Daoy (cell line): ENCODE data around the gene NRCAM. TPM values are rescaled to one million over a fixed set of nuclear protein-coding genes. Genes with fewer than 3 reads are reported as not detected.

Experiments used
- DNase-seq: peaks from one replicate; pipeline ENCODE4 v3.0.0-alpha.2; 2015; ENCODE audit warnings: low read depth
- total RNA-seq: library from RNA; depleted of rRNA; stranded (reverse); fragments of >200 nt; shearing (Covaris generic); gene quantifications from 2 replicates; pipeline ENCODE4 v1.2.3, GENCODE V29; 2014

NRCAM gene
- total RNA-seq, 1 experiment from 2014 or later = 0.11 TPM

DNA sequence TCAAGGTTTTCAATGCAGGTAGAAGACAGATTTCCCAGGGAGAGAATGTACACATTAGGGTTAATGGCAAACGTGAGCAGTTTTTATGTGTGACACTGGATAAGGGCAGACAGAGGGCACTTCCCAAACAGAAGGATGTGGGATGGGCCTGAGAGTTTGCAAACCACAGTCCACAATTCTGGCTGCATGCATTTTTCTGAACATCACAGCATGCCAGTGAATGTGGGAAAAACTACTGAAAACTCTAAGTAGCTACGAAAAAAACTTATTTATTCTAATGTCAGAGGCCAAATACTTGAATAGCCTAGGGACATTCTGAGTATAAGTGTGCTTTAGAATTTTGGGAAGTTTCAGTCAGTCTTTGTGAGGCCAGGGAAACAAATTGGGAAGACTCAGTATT lies 145.9 kb downstream of the NRCAM start:
- DNase-seq = peak; percentile 14

DNA sequence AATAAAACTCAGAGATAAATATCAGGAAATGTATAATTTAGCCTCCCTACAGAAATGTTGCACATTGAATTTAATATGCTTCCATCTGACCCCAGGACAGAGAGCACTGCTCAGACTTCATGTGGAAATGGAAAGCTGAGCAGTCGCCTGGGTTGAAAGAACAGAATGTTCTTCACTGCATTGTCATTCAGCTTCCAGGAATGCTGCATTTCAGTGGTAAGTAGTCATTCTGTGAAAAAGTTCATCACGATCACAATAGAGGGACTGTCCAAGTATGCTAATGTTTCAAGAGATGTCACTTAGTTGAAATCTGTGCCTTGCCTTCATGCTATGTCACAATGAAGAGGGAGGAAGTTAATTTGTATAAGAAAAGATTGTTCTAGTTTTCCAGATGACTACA lies 147.3 kb downstream of the NRCAM start:
- DNase-seq = no peak

DNA sequence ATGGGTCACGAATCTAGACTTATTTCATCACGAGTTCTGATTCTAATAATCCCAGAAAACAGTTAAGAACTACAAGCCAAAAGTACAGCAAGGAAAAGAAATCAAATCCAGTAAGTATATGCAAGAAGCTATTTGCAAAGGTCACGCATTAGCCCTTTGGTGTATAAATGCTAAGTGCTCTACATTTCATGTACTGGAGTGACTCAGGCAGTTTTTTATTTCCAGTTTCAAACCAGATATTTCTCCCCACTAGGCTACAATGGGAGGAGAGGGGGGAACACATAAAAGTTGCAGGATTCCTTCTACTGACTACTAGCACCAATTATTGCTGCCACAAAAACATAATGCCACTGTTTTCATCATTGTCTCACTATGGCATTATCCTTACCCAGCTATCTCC lies 148.0 kb downstream of the NRCAM start:
- no peak for DNase-seq

DNA sequence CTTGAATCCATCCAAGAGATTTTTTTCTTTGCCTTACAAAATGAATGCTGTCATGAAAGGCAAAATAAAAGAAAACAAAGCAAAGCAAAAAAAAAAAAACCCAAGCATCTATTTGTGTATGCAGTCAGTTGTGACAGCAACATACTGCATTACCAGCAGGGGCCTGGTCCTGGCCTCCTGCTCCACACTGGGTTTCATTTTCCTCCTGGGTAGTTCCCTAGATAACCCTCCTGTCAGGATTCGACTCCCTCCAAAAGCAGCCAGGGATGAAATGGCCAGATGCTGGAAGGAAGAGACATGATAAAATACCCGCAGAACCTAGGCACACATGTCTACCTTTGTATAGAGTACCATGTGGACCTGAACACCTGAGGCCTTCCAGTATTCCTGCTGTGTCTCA lies 148.6 kb downstream of the NRCAM start:
- no peak for DNase-seq

DNA sequence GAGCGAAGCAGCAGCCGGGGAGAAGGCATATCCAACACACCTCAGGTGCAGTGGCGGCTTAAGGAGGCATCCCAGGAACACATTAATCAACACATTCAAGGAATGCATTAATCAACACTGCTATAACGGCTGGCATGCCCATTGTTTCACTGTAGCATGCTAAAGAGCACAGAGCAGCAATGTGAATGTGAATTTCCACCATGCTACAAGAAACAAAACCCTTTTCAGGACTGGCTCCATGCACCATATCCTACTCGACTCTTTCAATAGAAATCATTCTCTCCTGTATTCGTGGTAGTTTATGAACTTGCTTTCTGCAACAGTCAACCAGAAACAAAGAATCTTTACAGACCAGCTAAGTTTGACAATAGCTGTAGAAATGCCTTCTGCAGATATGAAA lies 149.0 kb downstream of the NRCAM start:
- DNase-seq = no peak

DNA sequence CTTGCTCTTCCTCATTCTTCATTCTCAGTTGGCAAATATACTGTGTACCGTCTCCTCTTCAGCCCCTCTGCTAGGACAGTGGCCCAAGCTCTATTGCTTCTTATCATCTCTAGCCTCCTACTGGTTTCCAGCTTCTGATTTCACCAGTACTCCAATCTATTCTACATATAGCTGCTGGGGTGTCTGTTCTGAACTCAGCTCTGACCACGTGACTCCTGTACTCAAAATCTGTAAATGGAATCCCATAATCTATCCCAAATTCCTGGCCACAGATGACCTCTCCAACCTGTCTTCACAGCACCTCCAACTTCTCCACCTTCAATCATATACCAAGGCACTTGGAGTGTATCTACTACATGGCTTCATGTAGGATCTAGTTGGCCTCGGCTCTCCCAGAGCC lies 152.9 kb downstream of the NRCAM start:
- DNase-seq = no peak

DNA sequence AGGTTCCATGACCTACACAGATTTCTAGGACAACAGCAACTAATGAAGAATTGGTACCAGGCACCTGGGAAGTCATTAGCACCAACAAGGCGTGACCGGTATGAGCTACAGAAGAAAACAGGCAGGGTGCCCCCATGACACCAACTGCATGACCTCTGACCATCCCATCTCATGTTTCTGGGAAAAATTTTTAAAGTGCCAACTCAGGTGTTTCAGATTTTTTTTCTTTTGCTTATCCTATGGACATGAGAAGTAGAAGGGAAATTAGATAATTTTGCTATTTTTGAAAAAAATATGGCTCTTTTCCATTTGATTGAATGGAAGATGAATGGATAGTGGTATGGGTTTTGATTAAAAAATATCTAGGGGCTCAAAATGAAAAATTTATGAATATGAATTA lies 154.8 kb downstream of the NRCAM start:
- DNase-seq = no peak

DNA sequence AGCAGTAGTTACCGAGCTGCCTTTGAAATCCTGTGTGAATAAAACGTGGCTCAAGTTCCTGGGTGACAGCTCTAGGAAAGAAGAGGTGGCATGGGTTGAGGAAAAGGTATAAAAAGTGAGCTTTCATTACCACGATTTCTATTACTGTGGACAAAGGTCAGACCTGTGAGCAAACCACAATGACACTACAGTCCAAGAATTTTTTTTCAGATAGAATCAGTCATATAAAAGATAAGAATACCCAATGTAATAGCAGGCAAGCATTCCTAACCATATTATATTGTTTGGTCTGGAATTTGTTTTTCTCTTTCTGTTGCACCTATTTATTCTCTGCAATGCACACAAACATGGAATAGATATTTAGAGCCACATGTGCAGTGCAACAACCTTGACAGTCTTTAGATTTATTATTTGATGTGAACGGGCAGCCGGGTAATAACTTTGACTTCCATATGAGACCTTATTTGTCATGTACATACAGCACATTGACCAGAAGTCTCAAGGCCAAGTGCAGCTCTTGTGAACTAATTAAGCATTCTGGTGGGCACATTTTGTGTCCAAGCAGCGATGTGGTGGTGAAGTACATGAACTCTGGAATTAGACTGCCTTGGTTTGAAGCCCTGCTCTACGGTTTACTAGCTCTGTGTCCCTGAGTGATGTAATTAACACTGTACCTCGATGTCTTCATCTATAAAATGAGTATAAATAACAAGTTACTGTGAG lies 156.8 kb downstream of the NRCAM start:
- peak; percentile 72 for DNase-seq

DNA sequence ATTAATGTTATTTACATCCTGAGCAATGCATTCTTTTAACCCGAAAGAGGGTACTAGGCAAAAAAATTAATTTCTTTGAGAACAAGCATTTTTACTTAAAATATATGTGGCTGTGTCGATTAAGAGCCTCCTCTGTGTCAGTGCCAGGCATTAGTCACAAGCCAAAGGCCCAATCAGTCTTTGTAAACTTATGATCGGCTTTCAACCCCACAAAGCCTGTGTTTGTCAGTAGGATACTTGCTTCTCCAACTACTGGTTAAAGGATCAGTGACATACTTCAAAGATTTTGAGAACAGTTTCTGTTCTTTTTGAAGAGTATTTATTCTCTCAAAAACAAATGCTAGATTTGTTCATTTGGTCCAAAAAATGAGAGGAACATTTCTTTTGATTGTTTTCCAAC lies 159.3 kb downstream of the NRCAM start:
- DNase-seq = no peak

DNA sequence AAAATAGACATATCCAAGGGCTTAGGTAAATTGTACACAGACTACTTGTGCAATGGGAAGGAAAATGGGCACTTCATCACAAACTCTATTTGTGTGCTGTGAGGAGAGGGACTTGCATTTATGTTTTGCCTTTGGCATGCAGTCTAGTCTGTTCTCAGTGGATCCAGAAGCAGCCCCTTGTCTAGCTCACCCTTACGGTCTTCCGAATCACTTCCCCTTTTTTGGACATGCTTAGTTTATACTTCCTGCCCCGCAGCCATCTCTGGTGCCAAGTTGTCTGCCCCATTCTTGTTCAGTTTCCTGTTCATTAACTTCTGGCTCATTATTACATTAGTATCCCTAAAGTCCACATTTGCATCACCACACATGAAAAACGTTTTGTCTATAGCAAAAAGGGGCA lies 161.6 kb downstream of the NRCAM start:
- DNase-seq = peak; percentile 41

DNA sequence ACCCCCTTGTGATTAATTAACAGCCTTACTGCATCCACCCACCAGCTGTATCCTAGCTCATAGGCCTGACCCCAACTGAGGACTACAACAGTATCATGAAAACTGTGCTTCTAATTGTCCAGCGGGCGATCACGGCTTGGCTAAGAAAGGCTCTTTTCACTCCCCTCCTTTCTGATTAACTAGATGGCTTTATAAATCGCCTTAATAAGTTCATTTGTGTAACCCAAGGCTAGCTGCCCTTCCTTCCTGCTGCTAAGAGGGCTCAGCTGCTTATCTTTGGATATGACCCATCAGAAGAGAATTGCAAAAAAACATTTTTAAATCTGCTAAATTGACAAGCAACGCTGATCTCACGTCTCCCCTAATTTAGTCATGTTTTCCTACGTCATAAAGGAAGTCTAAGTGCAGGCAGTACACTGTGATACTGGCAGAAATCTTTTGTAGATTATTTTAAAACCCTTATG lies 163.1 kb downstream of the NRCAM start:
- DNase-seq = no peak

DNA sequence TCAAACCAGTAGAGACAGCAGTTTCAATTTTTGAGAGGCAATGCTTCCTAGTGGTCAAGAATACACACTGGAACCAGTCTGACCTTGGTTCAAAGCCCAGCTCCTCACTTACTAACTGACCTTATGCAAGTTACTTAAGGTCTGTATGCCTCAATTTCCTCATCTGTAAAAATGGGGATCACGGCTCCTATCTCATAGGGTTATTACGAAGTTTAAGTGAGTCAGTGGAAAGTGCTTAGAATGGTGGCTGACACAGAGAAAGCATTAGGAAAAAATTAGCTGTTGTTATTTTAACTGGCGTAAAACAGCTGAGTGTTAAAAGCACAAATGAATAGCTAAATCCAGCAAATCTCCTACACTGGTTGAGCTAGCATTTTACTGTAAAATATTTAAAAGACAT lies 163.7 kb downstream of the NRCAM start:
- no peak for DNase-seq

DNA sequence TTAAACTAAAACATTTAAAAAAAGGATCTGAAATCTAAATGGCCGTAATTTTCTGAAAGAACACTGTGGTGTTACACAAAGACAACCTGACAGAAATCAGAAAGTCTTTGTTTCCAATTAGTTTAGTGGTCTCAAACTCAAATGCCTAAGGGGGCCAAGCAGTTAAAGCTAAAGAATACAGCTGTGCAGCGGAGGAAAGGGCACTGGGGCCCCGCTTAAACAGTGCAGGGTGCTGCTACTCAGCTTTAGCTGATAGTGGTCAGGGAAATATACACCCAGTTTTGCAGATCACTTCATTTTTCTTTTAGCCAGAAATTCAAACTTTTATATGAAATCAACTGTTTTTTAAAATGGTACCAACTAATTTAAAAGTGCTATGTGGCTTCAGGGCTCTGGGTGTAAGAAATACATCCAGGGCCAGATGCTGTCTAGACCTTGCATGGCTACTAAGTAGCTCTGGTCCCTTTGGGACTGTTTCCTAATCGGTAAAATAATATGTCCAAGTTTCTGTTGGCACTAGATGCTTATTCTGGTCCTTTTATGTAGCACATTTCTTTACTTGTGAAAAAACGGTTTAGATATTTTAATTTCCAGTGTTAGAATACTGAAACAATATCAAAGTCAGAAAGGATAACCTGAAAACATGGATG lies 164.3 kb downstream of the NRCAM start:
- DNase-seq = no peak

DNA sequence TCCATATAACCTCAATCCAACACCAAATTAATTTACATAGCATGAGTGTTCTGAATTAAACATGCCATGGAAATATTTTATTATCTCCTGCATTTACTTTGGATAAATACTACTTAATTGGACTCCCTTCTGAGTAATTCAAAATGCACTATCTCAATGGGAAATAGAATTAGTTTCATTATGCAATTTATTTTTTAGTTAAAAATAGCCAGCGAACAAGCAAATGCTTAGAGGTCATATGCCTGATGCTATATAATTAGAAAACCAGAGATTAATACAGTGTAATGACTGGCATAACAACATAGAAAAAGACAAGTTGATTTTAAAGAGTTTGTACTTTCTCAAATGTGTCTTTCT lies 165.1 kb downstream of the NRCAM start:
- no peak for DNase-seq

DNA sequence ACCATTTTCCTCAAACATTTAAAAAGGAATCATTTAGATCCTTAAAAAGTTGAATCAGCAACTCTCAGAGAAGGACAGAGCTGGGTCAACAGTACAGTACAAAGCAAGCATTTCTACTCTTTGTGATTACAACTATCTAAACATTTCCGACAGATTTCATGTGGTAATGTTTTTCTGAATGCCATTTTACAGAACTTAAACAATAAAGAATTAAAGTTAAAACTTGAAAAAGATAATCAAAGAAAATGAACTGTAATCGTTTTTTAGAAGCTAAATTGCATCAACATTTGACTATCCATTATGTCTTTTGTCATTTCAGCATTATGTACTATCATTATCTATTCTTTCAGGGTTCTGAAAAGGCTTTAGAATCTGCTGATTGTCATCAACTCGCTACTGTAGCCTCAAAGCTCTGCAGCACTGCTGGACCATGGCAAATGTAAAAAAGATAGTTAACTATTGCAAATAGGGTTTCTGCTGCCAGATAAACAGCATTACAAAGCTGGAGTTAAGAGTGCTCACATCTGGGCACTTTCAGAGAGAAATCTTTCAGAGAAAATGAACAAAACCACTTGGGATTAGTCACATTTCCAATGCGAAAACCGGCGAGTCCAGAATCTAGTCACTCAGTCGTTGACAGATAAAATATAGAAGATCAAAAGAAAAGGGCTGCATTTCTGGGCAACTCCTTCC lies 165.6 kb downstream of the NRCAM start:
- no peak for DNase-seq

DNA sequence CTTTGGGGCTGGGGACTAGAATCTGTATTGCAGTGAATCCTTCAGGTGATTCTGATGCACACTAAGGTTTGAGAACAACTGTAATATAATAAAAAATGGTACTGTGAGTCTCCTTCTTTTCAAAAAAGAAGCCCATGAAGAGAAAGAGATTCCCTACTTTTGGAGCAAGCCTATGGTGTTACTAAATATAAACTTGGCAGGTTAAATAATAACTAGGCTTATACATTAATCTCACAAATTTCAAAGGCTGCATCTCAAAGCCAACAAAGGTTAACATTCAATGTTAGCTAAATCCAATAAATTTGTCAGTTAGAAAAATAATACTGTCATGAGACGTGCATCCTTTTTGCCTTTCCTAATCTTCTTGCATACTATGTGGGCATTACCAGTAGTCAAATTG lies 166.4 kb downstream of the NRCAM start:
- no peak for DNase-seq

DNA sequence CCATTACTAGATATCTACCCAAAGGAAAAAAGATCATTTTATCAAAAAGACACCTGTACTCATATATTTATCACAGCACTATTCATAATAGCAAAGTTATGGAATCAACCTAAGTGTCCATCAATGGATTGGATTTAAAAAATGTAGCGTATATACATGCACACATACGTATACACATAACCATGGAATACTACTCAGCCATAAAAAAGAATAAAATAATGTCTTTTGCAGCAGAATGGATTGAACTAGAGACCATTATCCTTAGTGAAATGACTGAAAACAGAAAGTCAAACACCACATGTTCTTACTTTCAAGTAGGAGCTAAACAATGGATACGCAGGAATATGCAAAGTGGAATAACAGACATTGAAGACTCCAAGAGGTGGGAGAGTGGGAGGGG lies 168.4 kb downstream of the NRCAM start:
- no peak for DNase-seq

DNA sequence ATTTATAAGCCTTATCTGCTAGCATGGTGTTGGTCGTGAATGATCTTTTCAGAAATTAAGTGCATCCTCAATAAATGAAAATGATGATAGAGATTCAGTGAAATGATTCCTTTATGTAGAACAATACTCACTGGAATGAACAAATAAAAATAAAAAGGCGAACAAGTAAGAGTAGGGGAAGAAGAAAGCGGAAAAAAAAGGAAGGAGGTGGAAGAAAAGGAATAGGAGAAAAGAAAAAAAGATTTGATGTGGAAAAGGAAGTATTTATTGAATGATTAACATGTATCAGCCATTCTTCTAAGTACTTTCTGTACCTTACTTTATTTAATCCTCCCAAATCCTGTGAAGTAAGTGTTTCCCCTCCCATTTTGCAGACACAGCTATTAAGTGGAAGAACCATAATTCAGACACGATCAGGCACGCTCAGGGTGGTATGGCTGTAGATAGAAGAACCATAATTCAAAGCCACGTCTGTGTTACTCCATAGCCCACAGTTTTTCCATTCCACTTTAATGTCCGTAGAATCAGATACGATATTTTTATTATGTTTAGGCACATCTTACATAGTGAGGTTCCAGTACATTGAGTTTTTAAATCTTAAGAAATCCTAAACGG lies 169.8 kb downstream of the NRCAM start:
- DNase-seq = no peak

DNA sequence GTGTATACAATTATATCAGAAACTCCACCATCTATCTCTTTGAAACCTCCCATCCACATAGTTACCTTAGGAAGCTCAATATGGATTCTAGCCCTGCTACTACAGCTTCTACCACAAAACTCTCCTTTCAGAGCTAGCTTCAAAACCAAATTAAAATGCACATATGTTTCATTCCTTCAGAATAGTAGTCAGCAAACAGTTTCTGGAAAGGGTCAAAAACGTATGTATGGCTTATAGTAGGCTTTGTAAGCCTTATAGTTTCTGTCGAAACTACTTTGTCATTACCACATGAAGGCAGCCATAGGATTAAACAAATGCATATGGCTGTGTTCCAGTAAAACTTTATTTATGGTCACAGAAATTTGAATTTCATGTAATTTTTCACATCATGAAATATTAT lies 170.5 kb downstream of the NRCAM start:
- no peak for DNase-seq

DNA sequence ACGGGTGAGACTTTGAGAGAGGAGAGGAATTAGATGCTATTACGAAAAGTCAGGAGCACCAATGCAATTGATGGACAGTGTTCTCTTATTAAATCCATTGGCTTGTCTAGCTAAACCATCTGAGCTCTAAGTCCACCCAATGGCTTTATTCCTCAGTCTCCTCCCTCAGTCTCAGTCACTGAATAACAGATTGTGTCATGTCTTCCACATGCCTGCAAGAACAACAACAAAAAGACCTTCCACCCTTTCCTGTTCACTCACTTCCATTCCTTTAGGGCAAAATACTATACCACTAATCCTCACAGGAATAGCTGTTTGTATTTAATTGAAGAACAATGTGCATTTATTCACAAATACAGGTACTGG lies 171.2 kb downstream of the NRCAM start:
- no peak for DNase-seq

DNA sequence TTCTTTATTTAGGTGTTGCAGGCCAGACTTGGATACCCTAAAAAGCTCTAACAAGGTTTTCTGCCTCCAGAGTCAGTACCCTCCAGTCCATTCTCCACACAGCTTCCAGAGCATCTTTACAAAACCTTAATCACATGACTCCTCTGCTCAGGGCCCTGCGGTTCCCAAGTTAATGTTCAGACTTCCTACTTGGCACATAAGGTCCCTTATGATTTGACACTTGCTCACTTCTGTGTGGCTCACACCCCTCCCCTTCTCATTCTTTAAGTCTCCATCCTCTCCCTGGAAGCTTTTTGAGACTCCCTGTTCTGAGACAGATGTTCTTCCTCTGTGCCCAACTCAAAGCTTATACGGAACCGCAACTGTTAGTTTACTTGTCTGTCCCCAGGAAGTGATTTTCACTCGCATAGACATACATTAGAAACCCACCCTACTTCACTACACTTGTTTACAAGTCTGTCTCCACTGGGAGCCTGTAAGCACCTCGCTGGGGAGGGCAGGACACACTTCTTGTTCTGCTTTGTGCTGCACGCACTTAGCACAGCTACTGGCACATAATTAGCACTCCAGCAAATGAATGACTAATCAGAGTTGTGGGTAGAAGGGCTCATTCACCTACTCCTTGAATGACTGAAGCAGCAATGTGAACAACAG lies 171.8 kb downstream of the NRCAM start:
- DNase-seq = no peak

DNA sequence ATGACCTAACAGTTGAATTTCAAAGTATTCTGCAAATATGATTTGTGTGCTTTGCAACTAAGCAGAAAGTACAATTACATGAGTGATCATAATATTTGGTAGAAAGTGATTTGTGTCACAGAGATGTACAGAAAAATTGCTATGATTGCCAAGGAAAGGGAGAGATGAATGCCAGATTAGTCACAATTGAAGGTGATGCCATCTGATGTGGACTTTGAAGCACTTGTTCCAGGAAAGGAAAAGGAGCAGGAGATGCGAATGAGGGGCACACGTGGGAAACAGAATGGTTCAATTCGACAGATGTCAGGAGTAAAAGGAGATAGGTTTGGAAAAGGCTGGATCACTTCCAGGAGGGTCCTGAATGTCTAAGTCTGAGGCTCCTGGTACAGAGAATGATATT lies 173.0 kb downstream of the NRCAM start:
- DNase-seq = no peak
